Skin epidermis (tissue), 12 donors: Measurements from ENCODE around the gene EP400.

ENCODE experiments used
- H3K27ac ChIP-seq, 21 experiments: fragments of 200-600 bp; sonication (generic) in 11 of 21; one replicate each; pipeline ENCODE4 v1.5.0; 2020; ENCODE audit warnings: mild to moderate bottlenecking in 3 of 21, inconsistent platforms in 2 of 21, moderate library complexity in 2 of 21
- H3K4me3 ChIP-seq, 7 experiments: fragments of 200-600 bp; sonication (generic) in 2 of 7; one replicate each; pipeline ENCODE4 v1.5.0; 2020; ENCODE audit warnings: inconsistent platforms in 2 of 7, mild to moderate bottlenecking in 2 of 7, moderate library complexity in 1 of 7

Gene EP400

DNA sequence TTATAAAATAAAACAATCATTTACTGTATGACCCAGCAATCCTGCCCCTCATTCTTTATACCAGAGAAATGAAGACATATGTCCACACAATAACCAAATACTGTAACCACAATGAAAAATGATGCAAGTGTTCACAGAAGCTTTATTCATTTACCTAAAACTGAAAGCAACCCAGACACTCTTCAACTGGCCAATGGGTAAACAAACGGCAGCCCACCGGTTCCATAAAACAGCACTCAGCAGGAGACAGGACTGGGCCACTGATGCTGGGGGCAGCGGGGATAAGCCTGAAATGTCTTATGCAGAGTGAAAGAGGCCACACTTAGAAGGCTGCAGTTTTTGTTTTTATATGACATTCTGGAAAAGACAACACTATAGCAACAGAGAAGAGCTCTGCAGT, 179.3 kb downstream of the EP400 start:
- no peak overlapping the region for H3K27ac ChIP-seq
- H3K4me3 ChIP-seq = no peak overlapping the region

GRCh38 chr12:132130690-132131089, 180.9 kb downstream of the EP400 start:
- no peak overlapping the region for H3K4me3 ChIP-seq

More at GRCh38 chr12:132130690-132131089, 180.9 kb downstream of the EP400 start:
- H3K27ac ChIP-seq = no peak overlapping the region
